Tibial artery (tissue), 4 donors: ENCODE results near the gene CD180.
"Not testable (repeated sequence)": the region's sequence is repeated elsewhere in the genome, so short reads cannot be mapped to it uniquely, and the experiment has no call there.

Source experiments
- DNase-seq, 2 donors: peaks; one replicate each; pipeline ENCODE4 v3.0.0-alpha.2; 2019
- H3K27ac ChIP-seq, 2 donors: fragments of 200-600 bp; sonication (generic) in 1 of 2; 1 replicate in 1 of 2; 2 replicates in 1 of 2; pipeline ENCODE4 v1.5.1; 2018 to 2019; ENCODE audit warnings: mild to moderate bottlenecking in 1 of 2
- H3K27me3 ChIP-seq, 2 donors: fragments of 200-600 bp; sonication (generic) in 1 of 2; one replicate each; pipeline versions ENCODE4 v1.5.1 to v1.6.0; 2016 to 2019
- H3K36me3 ChIP-seq, 3 donors: fragments of 200-600 bp; sonication (generic) in 2 of 3; one replicate each; pipeline ENCODE4 v1.5.1; 2016 to 2019; ENCODE audit warnings: mild to moderate bottlenecking in 2 of 3
- H3K4me1 ChIP-seq, 4 donors: fragments of 200-600 bp; sonication (generic) in 2 of 4; 1 replicate in 3 of 4; 2 replicates in 1 of 4; pipeline ENCODE4 v1.5.1; 2016 to 2019
- H3K4me3 ChIP-seq, 2 donors: fragments of 200-600 bp; sonication (generic) in 1 of 2; 1 replicate in 1 of 2; 2 replicates in 1 of 2; pipeline ENCODE4 v1.5.1; 2018 to 2019; ENCODE audit warnings: mild to moderate bottlenecking in 2 of 2
- H3K9me3 ChIP-seq, 3 donors: fragments of 200-600 bp; sonication (generic) in 1 of 3; one replicate each; pipeline ENCODE4 v1.5.1; 2016 to 2019
- intact Hi-C: fragments of 100-400 bp; cut with DNase I; formaldehyde crosslinking; loops from one replicate; pipeline ENCODE4 v1.15.0; 2023; ENCODE audit warnings: low total_unique reads
- TF ChIP-seq, protein P1 (sequence below), 2 experiments: fragments of 200-600 bp in 1 of 2; fragments of 450-650 bp in 1 of 2; IDR thresholded peaks; one replicate each; pipeline ENCODE4 v1.5.1; 2017 to 2019; ENCODE audit warnings: antibody characterized with exemption in 2 of 2, mild to moderate bottlenecking in 1 of 2, moderate library complexity in 1 of 2

Gene CD180

DNA sequence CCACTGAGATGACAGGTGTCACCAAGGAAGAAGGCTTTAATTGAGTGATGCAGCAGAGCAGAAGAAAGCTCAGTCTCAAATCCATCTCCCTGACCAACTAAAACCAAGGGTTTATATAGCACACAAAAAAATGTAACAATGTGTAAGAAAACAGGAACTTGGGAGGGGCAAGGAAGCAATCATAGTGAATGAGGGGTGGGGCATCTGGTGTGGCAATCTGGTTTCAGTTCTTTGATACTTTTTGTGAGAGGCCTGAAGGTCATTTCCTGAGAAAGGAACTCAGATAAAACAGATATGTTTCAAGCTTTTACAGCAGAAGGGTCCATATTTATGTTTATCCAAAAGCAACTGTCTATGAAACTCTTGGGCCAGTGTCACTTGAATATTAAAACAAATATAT lies 19.7 kb downstream of the CD180 start:
- Histone ChIP-seq H3K4me3 (no peak overlapping the region), H3K27ac (no peak overlapping the region), H3K36me3 (no peaks in the 10 kb centered on the region), H3K27me3 (no peaks in the 10 kb centered on the region), H3K9me3 (no peaks in the 10 kb centered on the region), H3K4me1 (peaks cover 0 to 4% (median 1%) of the 10 kb centered on the region in 4 donors)
- intact Hi-C loops: no loop called here
- TF ChIP-seq, protein P1, sequence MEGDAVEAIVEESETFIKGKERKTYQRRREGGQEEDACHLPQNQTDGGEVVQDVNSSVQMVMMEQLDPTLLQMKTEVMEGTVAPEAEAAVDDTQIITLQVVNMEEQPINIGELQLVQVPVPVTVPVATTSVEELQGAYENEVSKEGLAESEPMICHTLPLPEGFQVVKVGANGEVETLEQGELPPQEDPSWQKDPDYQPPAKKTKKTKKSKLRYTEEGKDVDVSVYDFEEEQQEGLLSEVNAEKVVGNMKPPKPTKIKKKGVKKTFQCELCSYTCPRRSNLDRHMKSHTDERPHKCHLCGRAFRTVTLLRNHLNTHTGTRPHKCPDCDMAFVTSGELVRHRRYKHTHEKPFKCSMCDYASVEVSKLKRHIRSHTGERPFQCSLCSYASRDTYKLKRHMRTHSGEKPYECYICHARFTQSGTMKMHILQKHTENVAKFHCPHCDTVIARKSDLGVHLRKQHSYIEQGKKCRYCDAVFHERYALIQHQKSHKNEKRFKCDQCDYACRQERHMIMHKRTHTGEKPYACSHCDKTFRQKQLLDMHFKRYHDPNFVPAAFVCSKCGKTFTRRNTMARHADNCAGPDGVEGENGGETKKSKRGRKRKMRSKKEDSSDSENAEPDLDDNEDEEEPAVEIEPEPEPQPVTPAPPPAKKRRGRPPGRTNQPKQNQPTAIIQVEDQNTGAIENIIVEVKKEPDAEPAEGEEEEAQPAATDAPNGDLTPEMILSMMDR (IDR thresholded peaks at IDR 0.05): no peak
- no peak for DNase-seq

DNA sequence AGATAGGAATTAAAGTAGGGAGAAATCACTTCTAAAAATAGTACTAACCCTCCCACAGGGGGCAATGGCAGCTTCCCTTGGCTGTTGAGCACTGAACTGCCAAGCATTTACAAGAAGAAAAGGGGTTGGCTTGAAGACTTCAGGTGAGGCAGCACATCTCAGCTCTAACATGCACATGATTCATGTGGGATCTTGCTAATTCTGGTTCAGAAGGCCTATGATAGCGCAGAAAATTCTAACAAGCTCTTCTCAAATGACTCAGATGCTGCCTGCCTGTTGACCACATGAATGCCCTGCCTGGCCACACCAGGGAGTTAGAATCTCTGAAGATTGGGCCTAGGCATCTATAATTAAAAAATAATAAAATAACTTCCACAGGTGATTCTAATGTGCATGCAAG lies 22.6 kb downstream of the CD180 start:
- no peaks in the 10 kb centered on the region for H3K9me3 ChIP-seq
- peaks cover 0 to 4% (median 0%) of the 10 kb centered on the region in 3 donors for H3K36me3 ChIP-seq
- H3K4me3 ChIP-seq: no peak overlapping the region
- intact Hi-C loops: no loop called here
- H3K27me3 ChIP-seq: no peaks in the 10 kb centered on the region
- no peaks in the 10 kb centered on the region for H3K4me1 ChIP-seq
- TF ChIP-seq, protein P1 (IDR thresholded peaks at IDR 0.05): no peak
- H3K27ac ChIP-seq: no peak overlapping the region
- DNase-seq: no peak

DNA sequence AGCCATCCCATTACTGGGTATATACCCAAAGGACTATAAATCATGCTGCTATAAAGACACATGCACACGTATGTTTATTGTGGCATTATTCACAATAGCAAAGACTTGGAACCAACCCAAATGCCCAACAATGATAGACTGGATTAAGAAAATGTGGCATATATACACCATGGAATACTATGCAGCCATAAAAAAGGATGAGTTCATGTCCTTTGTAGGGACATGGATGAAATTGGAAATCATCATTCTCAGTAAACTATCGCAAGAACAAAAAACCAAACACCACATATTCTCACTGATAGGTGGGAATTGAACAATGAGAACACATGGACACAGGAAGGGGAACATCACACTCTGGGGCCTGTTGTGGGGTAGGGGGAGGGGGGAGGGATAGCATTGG lies 23.2 kb downstream of the CD180 start:
- intact Hi-C loops, H3K36me3 ChIP-seq, H3K4me1 ChIP-seq, DNase-seq, H3K27me3 ChIP-seq, H3K27ac ChIP-seq, H3K4me3 ChIP-seq, H3K9me3 ChIP-seq: not testable (repeated sequence)

DNA sequence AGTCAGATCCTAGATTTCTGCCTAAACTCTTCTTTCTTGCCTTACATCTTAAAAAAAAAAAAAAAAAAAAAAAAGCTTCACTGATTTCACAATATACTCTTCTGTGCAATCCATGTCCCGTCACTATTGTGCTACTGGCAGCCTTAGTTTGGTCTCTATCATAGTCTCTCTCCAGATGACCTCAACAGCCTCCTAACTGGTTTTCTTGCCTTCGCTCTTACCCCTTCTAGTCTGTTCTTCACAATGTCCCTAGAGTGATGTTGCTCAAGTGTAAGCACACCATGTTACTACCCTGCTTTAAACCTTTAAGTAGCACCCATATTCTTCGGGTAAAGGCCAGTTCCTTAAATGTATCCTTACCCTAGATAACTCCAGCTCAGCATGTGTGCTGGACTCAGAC lies 25.8 kb downstream of the CD180 start:
- Histone ChIP-seq H3K27me3 (no peaks in the 10 kb centered on the region), H3K27ac (no peak overlapping the region), H3K4me1 (peaks cover 0 to 10% (median 5%) of the 10 kb centered on the region in 4 donors), H3K36me3 (peaks cover 0 to 4% (median 0%) of the 10 kb centered on the region in 3 donors), H3K9me3 (no peaks in the 10 kb centered on the region), H3K4me3 (no peak overlapping the region)
- intact Hi-C loops: no loop called here
- no peak for DNase-seq
- TF ChIP-seq, protein P1 (IDR thresholded peaks at IDR 0.05): no peak

DNA sequence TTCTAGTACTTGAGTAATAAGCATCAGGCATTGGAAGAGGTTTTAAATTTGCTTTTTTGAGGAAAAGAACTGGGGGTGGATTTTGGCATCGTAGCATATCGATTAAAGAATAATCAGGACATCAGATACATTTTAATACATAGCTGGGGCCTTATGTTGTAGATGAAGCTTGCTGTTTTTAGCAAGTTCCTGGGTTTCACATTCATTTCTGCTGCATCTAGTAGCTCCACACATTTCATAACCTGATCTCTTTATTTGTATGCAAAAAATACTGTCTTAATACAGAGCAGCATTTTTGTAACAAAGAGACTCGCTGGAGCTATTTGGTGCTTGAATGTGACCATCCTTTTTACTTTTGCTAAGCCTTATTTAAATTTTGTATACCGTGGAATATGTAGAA lies 28.5 kb downstream of the CD180 start:
- intact Hi-C loops: no loop called here
- no peak overlapping the region for H3K4me3 ChIP-seq
- TF ChIP-seq, protein P1 (IDR thresholded peaks at IDR 0.05): no peak
- no peaks in the 10 kb centered on the region for H3K9me3 ChIP-seq
- peaks cover 14 to 30% (median 22%) of the 10 kb centered on the region in 3 donors for H3K36me3 ChIP-seq
- H3K27ac ChIP-seq: no peak overlapping the region
- peaks cover 0 to 15% (median 5%) of the 10 kb centered on the region in 4 donors for H3K4me1 ChIP-seq
- H3K27me3 ChIP-seq: no peaks in the 10 kb centered on the region
- no peak for DNase-seq

DNA sequence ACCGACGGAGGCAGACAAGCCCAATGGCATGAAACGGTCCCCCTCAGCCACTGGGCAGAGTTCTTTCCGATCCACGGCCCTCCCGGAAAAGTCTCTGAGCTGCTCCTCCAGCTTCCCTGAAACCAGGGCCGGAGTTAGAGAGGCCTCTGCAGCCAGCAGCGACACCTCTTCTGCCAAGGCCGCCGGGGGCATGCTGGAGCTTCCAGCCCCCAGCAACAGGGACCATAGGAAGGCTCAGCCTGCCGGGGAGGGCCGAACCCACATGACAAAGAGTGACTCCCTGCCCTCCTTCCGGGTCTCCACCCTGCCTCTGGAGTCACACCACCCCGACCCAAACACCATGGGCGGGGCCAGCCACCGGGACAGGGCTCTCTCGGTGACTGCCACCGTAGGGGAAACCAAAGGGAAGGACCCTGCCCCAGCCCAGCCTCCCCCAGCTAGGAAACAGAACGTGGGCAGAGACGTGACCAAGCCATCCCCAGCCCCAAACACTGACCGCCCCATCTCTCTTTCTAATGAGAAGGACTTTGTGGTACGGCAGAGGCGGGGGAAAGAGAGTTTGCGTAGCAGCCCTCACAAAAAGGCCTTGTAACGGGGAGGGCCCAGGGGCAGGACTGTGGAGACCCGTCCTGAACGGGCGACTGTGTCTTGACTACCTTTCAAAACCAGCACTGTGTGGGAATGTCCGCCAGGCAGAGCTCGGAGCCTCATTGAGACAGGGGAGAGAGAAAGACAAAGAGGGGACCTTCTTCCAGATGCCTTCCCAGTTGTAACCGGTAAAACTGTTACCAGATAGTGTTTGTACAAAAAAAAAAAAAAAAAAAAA lies 29.9 kb downstream of the CD180 start:
- TF ChIP-seq, protein P1 (IDR thresholded peaks at IDR 0.05): no peak
- DNase-seq: peak; percentile 58 to 80
- peak overlapping the region; percentile 44 to 72 for H3K27ac ChIP-seq
- peaks cover 0 to 15% (median 7%) of the 10 kb centered on the region in 4 donors for H3K4me1 ChIP-seq
- H3K36me3 ChIP-seq: peaks cover 15 to 44% (median 30%) of the 10 kb centered on the region in 3 donors
- no peaks in the 10 kb centered on the region for H3K27me3 ChIP-seq
- no peaks in the 10 kb centered on the region for H3K9me3 ChIP-seq
- peak overlapping the region; percentile 30 to 42 for H3K4me3 ChIP-seq
- intact Hi-C loops: no loop called here
